OCI-LY3 (cell line): ENCODE measurements around the gene DENND6A.

Experiments used
- EZH2phosphoT487 ChIP-seq: fragments of 200-600 bp; shearing (Covaris generic); IDR thresholded peaks from 2 replicates; pipeline ENCODE4 v1.6.1; 2018; ENCODE audit warnings: antibody characterized with exemption, mixed run types, low read depth
- TF ChIP-seq, protein P1 (sequence below): fragments of 200-600, 300-600 bp; sonication (generic); IDR thresholded peaks from 2 replicates; pipeline ENCODE4 v1.5.1; 2014; ENCODE audit warnings: antibody characterized with exemption, low read length, low read depth

DNA sequence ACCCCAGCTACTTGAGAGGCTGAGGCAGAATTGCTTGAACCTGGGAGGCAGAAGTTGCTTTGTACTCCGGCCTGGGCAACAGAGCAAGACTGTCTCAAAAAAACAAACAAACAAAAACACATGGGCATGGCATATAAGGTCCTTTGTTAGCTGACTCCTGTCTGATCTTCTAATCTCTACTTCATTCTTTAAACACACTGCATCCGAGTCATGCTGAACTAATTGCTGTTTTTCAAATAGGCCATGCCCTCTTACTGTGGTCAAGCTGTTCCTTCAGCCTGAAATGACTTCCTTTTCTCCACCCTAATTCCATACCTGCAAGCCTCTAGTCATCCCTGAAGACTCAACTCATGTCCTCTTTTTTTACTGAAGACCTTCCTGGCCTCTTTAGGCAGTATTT lies 40.9 kb upstream of the DENND6A start:
- TF ChIP-seq, protein P1, sequence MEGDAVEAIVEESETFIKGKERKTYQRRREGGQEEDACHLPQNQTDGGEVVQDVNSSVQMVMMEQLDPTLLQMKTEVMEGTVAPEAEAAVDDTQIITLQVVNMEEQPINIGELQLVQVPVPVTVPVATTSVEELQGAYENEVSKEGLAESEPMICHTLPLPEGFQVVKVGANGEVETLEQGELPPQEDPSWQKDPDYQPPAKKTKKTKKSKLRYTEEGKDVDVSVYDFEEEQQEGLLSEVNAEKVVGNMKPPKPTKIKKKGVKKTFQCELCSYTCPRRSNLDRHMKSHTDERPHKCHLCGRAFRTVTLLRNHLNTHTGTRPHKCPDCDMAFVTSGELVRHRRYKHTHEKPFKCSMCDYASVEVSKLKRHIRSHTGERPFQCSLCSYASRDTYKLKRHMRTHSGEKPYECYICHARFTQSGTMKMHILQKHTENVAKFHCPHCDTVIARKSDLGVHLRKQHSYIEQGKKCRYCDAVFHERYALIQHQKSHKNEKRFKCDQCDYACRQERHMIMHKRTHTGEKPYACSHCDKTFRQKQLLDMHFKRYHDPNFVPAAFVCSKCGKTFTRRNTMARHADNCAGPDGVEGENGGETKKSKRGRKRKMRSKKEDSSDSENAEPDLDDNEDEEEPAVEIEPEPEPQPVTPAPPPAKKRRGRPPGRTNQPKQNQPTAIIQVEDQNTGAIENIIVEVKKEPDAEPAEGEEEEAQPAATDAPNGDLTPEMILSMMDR: no peak
- TF ChIP-seq EZH2phosphoT487: no peak
